GM12878 (cell line): Measurements from ENCODE around the gene LRRC40. TPM values are rescaled to one million over a fixed set of nuclear protein-coding genes. Genes with fewer than 3 reads are reported as not detected.
A peak's percentile ranks its signal among the peaks of the same experiment; 100 is the strongest.

Source experiments
- ATAC-seq: fragments of 200-7000 bp; cut with Tn5 transposase; 3 replicates; pipeline ENCODE4 v1.9.1; 2020; ENCODE audit warnings: mild to moderate bottlenecking, moderate library complexity
- BruUV-seq: library from RNA; stranded (reverse); fragments of 400-500 nt; replicated peaks from 2 replicates; lab custom pipeline; 2021; lab: Mats Ljungman, UMichigan
- CTCF ChIA-PET: fragments of 300-600 bp; sonication (Branson Sonifier 250); formaldehyde crosslinking; extraction: SDS; loops from one replicate; lab custom pipeline; 2021; ENCODE audit warnings: inconsistent platforms; lab: Yijun Ruan, JAX
- POLR2A ChIA-PET: fragments of 350-600 bp; formaldehyde crosslinking; extraction: SDS; loops from one replicate; lab custom pipeline; 2021; ENCODE audit warnings: inconsistent platforms; lab: Charles Lee
- RAD21 ChIA-PET: fragments of 300-600 bp; sonication (Branson Sonifier 250); formaldehyde crosslinking; loops from one replicate; lab custom pipeline; 2023; ENCODE audit warnings: antibody characterized with exemption; ENCODE audit not compliant: unreplicated experiment; lab: Charles Lee
- SMC1A ChIA-PET: fragments of 300-600 bp; sonication (Branson Sonifier 250); formaldehyde crosslinking; loops from one replicate; lab custom pipeline; 2023; ENCODE audit not compliant: unreplicated experiment, uncharacterized antibody; lab: Charles Lee
- DNase-seq: peaks from one replicate; pipeline ENCODE4 v3.0.0-alpha.2; 2011; ENCODE audit warnings: low read depth, low spot score
- FAIRE-seq: peaks from 3 replicates; lab custom pipeline; 2011; peaks lifted over from hg19 to GRCh38; lab: Jason Lieb, UNC
- H2AFZ ChIP-seq: 2 replicates; pipeline ENCODE4 v1.6.0; 2011; ENCODE audit warnings: low read depth, low read length, control low read depth; ENCODE audit not compliant: control insufficient read depth
- H3K27ac ChIP-seq: 2 replicates; pipeline ENCODE4 v1.5.1; 2011; ENCODE audit warnings: control low read depth; ENCODE audit not compliant: control insufficient read depth, insufficient read depth
- H3K27me3 ChIP-seq, 2 experiments: replicated peaks in 1 of 2; 2 replicates each; pipeline versions ENCODE4 v1.6.0 to v1.6.1; 2011; ENCODE audit warnings: low read length in 1 of 2; ENCODE audit not compliant: control insufficient read depth in 2 of 2, insufficient read depth in 2 of 2
- H3K36me3 ChIP-seq, 2 experiments: 2 replicates each; pipeline ENCODE4 v1.5.1; 2011; ENCODE audit warnings: low read length in 1 of 2; ENCODE audit not compliant: control insufficient read depth in 2 of 2, insufficient read depth in 2 of 2
- H3K4me1 ChIP-seq: 2 replicates; pipeline ENCODE4 v1.6.1; 2011; ENCODE audit warnings: mild to moderate bottlenecking, low read length, moderate library complexity, mixed read lengths; ENCODE audit not compliant: control insufficient read depth, insufficient read depth
- H3K4me2 ChIP-seq: 2 replicates; pipeline ENCODE4 v1.6.0; 2011; ENCODE audit warnings: control low read depth; ENCODE audit not compliant: control insufficient read depth, insufficient read depth
- H3K4me3 ChIP-seq: fragments of 200-600 bp; sonication (generic); 2 replicates; pipeline ENCODE4 v1.5.1; 2016
- H3K79me2 ChIP-seq: 2 replicates; pipeline ENCODE4 v1.6.0; 2011; ENCODE audit warnings: low read length; ENCODE audit not compliant: control insufficient read depth, insufficient read depth
- H3K9ac ChIP-seq: 2 replicates; pipeline ENCODE4 v1.8.0; 2011; ENCODE audit warnings: low read length, control low read depth, mixed read lengths; ENCODE audit not compliant: control insufficient read depth, insufficient read depth
- H3K9me3 ChIP-seq: replicated peaks from 3 replicates; pipeline ENCODE4 v1.5.1; 2011; ENCODE audit warnings: mild to moderate bottlenecking, low read length; ENCODE audit not compliant: control insufficient read depth, insufficient read depth
- H4K20me1 ChIP-seq: 2 replicates; pipeline ENCODE4 v1.6.0; 2011; ENCODE audit not compliant: control insufficient read depth, insufficient read depth
- ATF7 ChIP-seq: fragments of 450-650 bp; IDR thresholded peaks from 2 replicates; pipeline ENCODE4 v1.6.1; 2016; ENCODE audit warnings: low read depth, mild to moderate bottlenecking
- CBX5 ChIP-seq: sonication (generic); IDR thresholded peaks from 2 replicates; pipeline ENCODE4 v1.6.1; 2016; ENCODE audit warnings: low read depth, moderate library complexity, mild to moderate bottlenecking, inconsistent platforms
- NBN ChIP-seq: fragments of 450-650 bp; IDR thresholded peaks from 2 replicates; pipeline ENCODE4 v1.6.1; 2016
- NR2F1 ChIP-seq: fragments of 450-650 bp; conservative IDR thresholded peaks from 2 replicates; pipeline ENCODE4 v1.6.1; 2017; ENCODE audit warnings: mild to moderate bottlenecking
- PKNOX1 ChIP-seq: fragments of 450-650 bp; IDR thresholded peaks from 2 replicates; pipeline ENCODE4 v1.6.1; 2016; ENCODE audit warnings: mild to moderate bottlenecking
- WRNIP1 ChIP-seq: IDR thresholded peaks from 2 replicates; pipeline ENCODE4 v1.6.1; 2011; ENCODE audit warnings: low read depth, low read length, improper control_type of control experiment, borderline replicate concordance
- ZNF592 ChIP-seq: fragments of 450-650 bp; IDR thresholded peaks from 2 replicates; pipeline ENCODE4 v1.6.1; 2017; ENCODE audit warnings: mild to moderate bottlenecking, moderate library complexity
- WGBS: methylation state at CpG from one replicate; pipeline ENCODE4 v1.1.6; 2016; ENCODE audit warnings: low lambda C conversion rate; ENCODE audit not compliant: insufficient replicate concordance, insufficient coverage; ENCODE audit errors: missing lambda C conversion rate; 5-methylcytosine and 5-hydroxymethylcytosine counted together
- in situ Hi-C: fragments of 300-500 bp; cut with MboI; formaldehyde crosslinking; loops from 9 replicates; pipeline ENCODE4 v1.14.3; 2018; ENCODE audit warnings: mixed read lengths
- intact Hi-C: fragments of 100-400 bp; cut with micrococcal nuclease; formaldehyde crosslinking; loops from one replicate; pipeline ENCODE4 v1.14.2; 2022; ENCODE audit not compliant: unreplicated experiment
- polyA plus RNA-seq, 11 experiments: library from polyadenylated mRNA; depleted of rRNA in 4 of 11; unstranded in 6 of 11; stranded (reverse) in 5 of 11; fragments of >200 nt; fragmentation: Nextera tagmentation in 4 of 11; fragmentation: Illumina TruSeq in 1 of 11; extraction: Ambion mirVana in 4 of 11; extraction: Trizol in 1 of 11; gene quantifications; 1 replicate in 1 of 11; 2 replicates in 10 of 11; pipeline versions ENCODE4 v1.2.1 to v1.2.3, GENCODE V29; 2011 to 2016; ENCODE audit warnings: inconsistent platforms in 2 of 11, missing spikeins in 2 of 11, low read depth in 1 of 11
- total RNA-seq, 4 experiments: library from RNA; depleted of rRNA in 3 of 4; stranded (reverse); fragments of >200 nt in 3 of 4; fragmentation: Illumina TruSeq in 1 of 4; extraction: Trizol in 1 of 4; gene quantifications; 2 replicates each; pipeline versions ENCODE4 v1.2.1 to v1.2.3, GENCODE V29; 2013 to 2021

LRRC40 gene
- total and polyA plus RNA-seq, 10 of the 15 experiments (the other 5 are each of a cell fraction or from before 2014, with no cell fraction given): 19.5 to 44.3 (median 30.9) TPM

GRCh38 chr1:70222716-70223235, 17.4 kb upstream of the LRRC40 start:
- WGBS: 0% methylated on average over 3 of the region's 3 CpGs
- BruUV-seq: no TSS peak
- no peak for DNase-seq
- ChIA-PET CTCF (interaction anchor here (1.0 to 1.5 kb wide), 2 partner anchors 10 to 14 kb away, joined by 3 to 4 read pairs; no protein-coding TSS in a partner anchor), RAD21 (interaction anchor here (1.0 kb wide), 1 partner anchor 13 kb away, joined by 4 read pairs; no protein-coding TSS in a partner anchor), POLR2A (interaction anchor here (1.1 to 1.2 kb wide), 2 partner anchors 12 to 19 kb away, joined by 3 read pairs; no protein-coding TSS in a partner anchor), SMC1A (interaction anchor here (0.9 kb wide), 1 partner anchor 16 kb away, joined by 4 read pairs; no protein-coding TSS in a partner anchor)
- H3K79me2 ChIP-seq: peaks cover 81% of the 10 kb centered on the region
- peak overlapping the region; percentile 88 for H3K4me3 ChIP-seq
- H3K4me2 ChIP-seq: peak overlapping the region; percentile 87
- H3K36me3 ChIP-seq: peaks cover 0 to 14% of the 10 kb centered on the region in 2 experiments; a peak in 3 of 4 replicates
- no peak for ATAC-seq
- no peaks in the 10 kb centered on the region for H3K27me3 ChIP-seq
- H3K4me1 ChIP-seq: peaks cover 6% of the 10 kb centered on the region
- in situ Hi-C loops (no loop called here), intact Hi-C loops (loop anchor here (5.0 kb wide), 1 partner anchor 130 kb away; the partner anchor contains the start of gene ANKRD13C)
- no peak for FAIRE-seq
- H4K20me1 ChIP-seq: no peaks in the 10 kb centered on the region
- H3K27ac ChIP-seq: no peak overlapping the region
- no peak overlapping the region for H2AFZ ChIP-seq
- H3K9ac ChIP-seq: peak overlapping the region; percentile 99
- TF ChIP-seq CBX5 (no peak), ATF7 (0 out of 2 replicates have a peak, but pooled peaks have one; percentile 30)
- H3K9me3 ChIP-seq: no peaks in the 10 kb centered on the region

- Histone ChIP-seq H3K79me2 (peaks cover 78% of the 10 kb centered on the region), H3K4me2 (peak within 1 kb of the TSS; percentile 87), H3K27ac (peak within 1 kb of the TSS; percentile 94), H3K36me3 (peaks cover 0 to 12% of the 10 kb centered on the region in 2 experiments; a peak in 3 of 4 replicates), H2AFZ (peak within 1 kb of the TSS; percentile 77), H3K9ac (peak within 1 kb of the TSS; percentile 99), H3K4me1 (no peaks in the 10 kb centered on the region; the same call in 1 of the 2 replicates), H3K9me3 (no peaks in the 10 kb centered on the region), H3K27me3 (no peaks in the 10 kb centered on the region), H3K4me3 (peak within 1 kb of the TSS; percentile 88), H4K20me1 (no peaks in the 10 kb centered on the region)
- ChIA-PET CTCF (interaction anchor here (0.6 to 2.3 kb wide), 5 partner anchors 13 to 855 kb away, joined by 3 to 14 read pairs (median 3); no protein-coding TSS in a partner anchor), POLR2A (interaction anchor here (0.7 to 3.4 kb wide), 10 partner anchors 9 to 860 kb away, joined by 3 to 43 read pairs (median 4); partner anchors contain the start of genes LRRC40 and ZRANB2), RAD21 (interaction anchor here (0.6 to 2.2 kb wide), 5 partner anchors 9 to 215 kb away, joined by 3 to 9 read pairs (median 3); partner anchors contain the start of gene CTH), SMC1A (interaction anchor here (0.9 to 3.6 kb wide), 6 partner anchors 12 to 287 kb away, joined by 3 to 31 read pairs (median 4); no protein-coding TSS in a partner anchor)
- intact Hi-C loops (loop anchor here (1.0 to 5.0 kb wide), 2 partner anchors 16 to 131 kb away; partner anchors contain the start of genes ANKRD13C and LRRC40), in situ Hi-C loops (no loop called here)
- ATAC-seq (peak; percentile 96), FAIRE-seq (peak; percentile 77), DNase-seq (peak; percentile 79)
- TSS peak; percentile 50 for BruUV-seq
- under 1% methylated on average over 64 of the region's 74 CpGs for WGBS
- TF ChIP-seq NR2F1 (0 out of 2 replicates have a peak, but pooled peaks have one; percentile 28), WRNIP1 (0 out of 2 replicates have a peak, but pooled peaks have one; percentile 48), PKNOX1 (peak; percentile 8; the same call in 1 of the 2 replicates), NBN (peak; percentile 91), ZNF592 (no peak)
These were observed 16.1 kb upstream of the LRRC40 start, which contains the start of gene SRSF11 for GRCh38 chr1:70221238-70222121. Gene SRSF11, plus strand, starts transcription at chr1:70221380. Its CDS starts 257 bp downstream, at chr1:70221637.
